SK-N-SH (cell line): ENCODE results near the gene HSD3B2.

Experiments
- EP300 ChIP-seq, 2 experiments: IDR thresholded peaks; 2 replicates each; pipeline versions ENCODE4 v1.4.0 to v1.6.1; 2012; ENCODE audit warnings: borderline replicate concordance in 1 of 2, low read depth in 1 of 2, low read length in 1 of 2
- NFIC ChIP-seq: IDR thresholded peaks from 2 replicates; pipeline ENCODE4 v1.4.0; 2012; ENCODE audit warnings: borderline replicate concordance
- REST ChIP-seq: IDR thresholded peaks from 2 replicates; pipeline ENCODE4 v1.6.1; 2012; ENCODE audit warnings: mild to moderate bottlenecking, low read depth, low read length, moderate library complexity
- SIN3A ChIP-seq: IDR thresholded peaks from 2 replicates; pipeline ENCODE4 v1.6.1; 2012; ENCODE audit warnings: low read depth, mild to moderate bottlenecking, low read length, moderate library complexity, borderline replicate concordance
- SMC3 ChIP-seq: IDR thresholded peaks from 2 replicates; pipeline ENCODE4 v1.6.1; 2012; ENCODE audit warnings: low read depth, low read length, improper control_type of control experiment
- TCF12 ChIP-seq: IDR thresholded peaks from 2 replicates; pipeline ENCODE4 v1.4.0; 2012
- YY1 ChIP-seq: IDR thresholded peaks from 2 replicates; pipeline ENCODE4 v1.4.0; 2012; ENCODE audit warnings: low read depth, mild to moderate bottlenecking
- TF ChIP-seq, protein P1 (sequence below): fragments of 200-600 bp; sonication (generic); IDR thresholded peaks from 2 replicates; pipeline ENCODE4 v1.6.1; 2017; ENCODE audit warnings: antibody characterized with exemption, mild to moderate bottlenecking, moderate library complexity

GRCh38 chr1:119472080-119472818 lies 57.3 kb downstream of the HSD3B2 start:
- TF ChIP-seq REST (no peak), YY1 (no peak), SMC3 (no peak), EP300 (IDR thresholded peaks at IDR 0.05; ENCODE audit: borderline replicate concordance in 1 of 2, low read depth in 1 of 2, low read length in 1 of 2) (no peak), NFIC (no peak), TCF12 (no peak), SIN3A (no peak)
- TF ChIP-seq, protein P1, sequence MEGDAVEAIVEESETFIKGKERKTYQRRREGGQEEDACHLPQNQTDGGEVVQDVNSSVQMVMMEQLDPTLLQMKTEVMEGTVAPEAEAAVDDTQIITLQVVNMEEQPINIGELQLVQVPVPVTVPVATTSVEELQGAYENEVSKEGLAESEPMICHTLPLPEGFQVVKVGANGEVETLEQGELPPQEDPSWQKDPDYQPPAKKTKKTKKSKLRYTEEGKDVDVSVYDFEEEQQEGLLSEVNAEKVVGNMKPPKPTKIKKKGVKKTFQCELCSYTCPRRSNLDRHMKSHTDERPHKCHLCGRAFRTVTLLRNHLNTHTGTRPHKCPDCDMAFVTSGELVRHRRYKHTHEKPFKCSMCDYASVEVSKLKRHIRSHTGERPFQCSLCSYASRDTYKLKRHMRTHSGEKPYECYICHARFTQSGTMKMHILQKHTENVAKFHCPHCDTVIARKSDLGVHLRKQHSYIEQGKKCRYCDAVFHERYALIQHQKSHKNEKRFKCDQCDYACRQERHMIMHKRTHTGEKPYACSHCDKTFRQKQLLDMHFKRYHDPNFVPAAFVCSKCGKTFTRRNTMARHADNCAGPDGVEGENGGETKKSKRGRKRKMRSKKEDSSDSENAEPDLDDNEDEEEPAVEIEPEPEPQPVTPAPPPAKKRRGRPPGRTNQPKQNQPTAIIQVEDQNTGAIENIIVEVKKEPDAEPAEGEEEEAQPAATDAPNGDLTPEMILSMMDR: no peak
